Activated CD8-positive, alpha-beta memory T cell treated with anti-CD3 and anti-CD28 coated beads, Interleukin-2, amount 50 U/mL, for 24 hours (primary cell): ENCODE results near the gene BLVRB.
A peak's percentile ranks its signal among the peaks of the same experiment; 100 is the strongest.
"Not testable (repeated sequence)": the region's sequence is repeated elsewhere in the genome, so short reads cannot be mapped to it uniquely, and the experiment has no call there.

Source experiments
- DNase-seq: peaks from one replicate; pipeline ENCODE4 v3.0.0-alpha.2; 2020; ENCODE audit errors: extremely low read depth

The BLVRB gene

GRCh38 chr19:40486017-40486416 is 20.5 kb upstream of the BLVRB start:
- no peak for DNase-seq

- DNase-seq = not testable (repeated sequence)
These were observed 10.5 kb upstream of the BLVRB start for GRCh38 chr19:40475878-40476644.

- no peak for DNase-seq
These were observed 9.2 kb upstream of the BLVRB start for GRCh38 chr19:40474737-40475136.

GRCh38 chr19:40472516-40472915 is 7.0 kb upstream of the BLVRB start:
- no peak for DNase-seq

GRCh38 chr19:40471111-40471510 is 5.6 kb upstream of the BLVRB start:
- no peak for DNase-seq

- no peak for DNase-seq
These were observed 3.5 kb upstream of the BLVRB start for GRCh38 chr19:40469011-40469410.

- DNase-seq = no peak
These were observed 1.6 kb upstream of the BLVRB start, which contains the start of gene SPTBN4 for GRCh38 chr19:40466985-40467734. SPTBN4 (plus strand) TSS chr19:40467001; CDS start chr19:40472622, 5,621 bp downstream.

- peak; percentile 55 for DNase-seq
These were observed 857 bp upstream of the BLVRB start for GRCh38 chr19:40466219-40466984.

- DNase-seq = no peak
These were observed 454 bp downstream of the BLVRB start for GRCh38 chr19:40465025-40465556.

- DNase-seq = peak; percentile 58
These were observed 1.2 kb downstream of the BLVRB start for GRCh38 chr19:40464059-40465024.

GRCh38 chr19:40463587-40464037 is 1.9 kb downstream of the BLVRB start:
- DNase-seq = not testable (repeated sequence)

- no peak for DNase-seq
These were observed 3.8 kb downstream of the BLVRB start for GRCh38 chr19:40461669-40462221.

- no peak for DNase-seq
These were observed 5.4 kb downstream of the BLVRB start for GRCh38 chr19:40460185-40460584.

- no peak for DNase-seq
These were observed 7.0 kb downstream of the BLVRB start for GRCh38 chr19:40458597-40458974.

- no peak for DNase-seq
These were observed 7.5 kb downstream of the BLVRB start for GRCh38 chr19:40457953-40458596.

GRCh38 chr19:40457048-40457447 is 8.5 kb downstream of the BLVRB start:
- DNase-seq = no peak

- DNase-seq = not testable (repeated sequence)
These were observed 11.6 kb downstream of the BLVRB start for GRCh38 chr19:40453943-40454342.

GRCh38 chr19:40453151-40453735 is 12.3 kb downstream of the BLVRB start:
- no peak for DNase-seq

GRCh38 chr19:40452016-40452415 is 13.5 kb downstream of the BLVRB start:
- no peak for DNase-seq

- no peak for DNase-seq
These were observed 14.9 kb downstream of the BLVRB start for GRCh38 chr19:40450664-40451063.
